GM19099 (cell line): Measurements from ENCODE around the gene PLEKHG3.

Experiments
- POLR2A ChIP-seq: IDR thresholded peaks from 3 replicates; pipeline ENCODE4 v1.6.1; 2011; ENCODE audit warnings: low read depth; ENCODE audit not compliant: insufficient read length; ENCODE audit errors: extremely low read depth

The PLEKHG3 gene

GRCh38 chr14:64777461-64777860 is 73.2 kb downstream of the PLEKHG3 start:
- no peak for TF ChIP-seq POLR2A

GRCh38 chr14:64778104-64778754 is 74.0 kb downstream of the PLEKHG3 start:
- TF ChIP-seq POLR2A = no peak

- no peak for TF ChIP-seq POLR2A
Measured at GRCh38 chr14:64779472-64779871, 75.2 kb downstream of the PLEKHG3 start.

- TF ChIP-seq POLR2A = no peak
Measured at GRCh38 chr14:64782196-64782595, 78.0 kb downstream of the PLEKHG3 start.

DNA sequence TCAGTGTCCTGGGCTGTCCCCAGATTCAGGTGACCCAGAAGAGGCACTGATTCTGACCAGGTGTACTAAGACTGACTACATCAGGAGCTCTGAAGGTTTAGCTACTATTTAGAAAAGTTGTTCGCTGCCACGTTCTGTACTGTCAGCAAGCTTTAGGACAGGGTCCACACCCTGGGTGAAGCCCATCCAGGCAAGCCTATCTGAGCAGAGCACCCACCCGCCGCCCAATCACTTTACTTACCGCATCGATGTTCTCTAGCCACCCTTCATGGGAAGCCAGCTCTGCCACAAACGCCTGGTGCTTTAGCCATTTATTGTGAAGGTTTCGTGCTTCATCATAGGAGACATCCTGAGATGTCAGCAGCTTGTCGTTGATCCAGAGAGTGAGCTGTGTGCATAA is 79.8 kb downstream of the PLEKHG3 start:
- no peak for TF ChIP-seq POLR2A

- TF ChIP-seq POLR2A = no peak
Measured at GRCh38 chr14:64786296-64787149, 82.3 kb downstream of the PLEKHG3 start.

GRCh38 chr14:64787619-64788018 is 83.4 kb downstream of the PLEKHG3 start:
- no peak for TF ChIP-seq POLR2A

DNA sequence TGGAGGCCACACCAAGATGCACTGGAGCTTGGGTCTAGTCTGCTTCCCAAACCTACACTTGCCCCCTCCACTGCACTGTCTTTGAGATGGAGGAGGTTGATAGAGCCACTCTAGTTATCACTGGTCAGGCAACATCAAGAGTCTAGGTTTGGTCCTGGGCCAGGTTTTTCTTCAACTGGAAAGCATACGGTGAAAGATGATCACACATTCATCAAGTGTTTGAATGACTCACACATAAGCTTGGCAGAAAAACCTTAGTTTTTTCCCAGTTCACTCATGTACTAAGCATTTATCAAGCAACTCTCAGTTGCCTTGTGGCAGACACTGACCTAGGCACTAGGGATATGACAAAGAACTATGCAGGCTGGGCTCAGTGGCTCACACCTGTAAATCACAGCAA is 84.5 kb downstream of the PLEKHG3 start:
- no peak for TF ChIP-seq POLR2A

- TF ChIP-seq POLR2A = no peak
Measured at GRCh38 chr14:64789696-64790095, 85.5 kb downstream of the PLEKHG3 start.

GRCh38 chr14:64790478-64790877 is 86.3 kb downstream of the PLEKHG3 start:
- TF ChIP-seq POLR2A = no peak

DNA sequence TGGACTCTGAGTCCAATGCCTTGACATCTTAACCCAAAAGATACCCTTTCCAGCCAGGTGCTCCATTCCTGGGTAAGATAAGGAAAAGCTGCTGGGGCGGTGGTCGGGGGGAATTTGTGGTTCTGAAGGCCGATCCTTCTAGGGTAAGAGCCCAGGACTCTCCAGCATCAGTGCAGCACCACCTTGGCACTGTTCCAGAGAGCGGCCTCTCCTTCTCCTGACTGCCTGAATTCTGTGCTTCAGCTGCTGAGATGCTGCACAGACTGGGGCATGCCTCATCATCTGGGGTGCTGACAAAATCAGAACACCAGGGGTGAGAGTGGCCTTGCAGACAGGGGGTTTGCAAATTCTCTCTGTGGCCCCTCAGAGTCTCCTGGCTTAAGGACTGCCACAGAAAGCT is 88.0 kb downstream of the PLEKHG3 start:
- no peak for TF ChIP-seq POLR2A

- no peak for TF ChIP-seq POLR2A
Measured at GRCh38 chr14:64792871-64793560, 88.8 kb downstream of the PLEKHG3 start.

GRCh38 chr14:64795211-64795610 is 91.0 kb downstream of the PLEKHG3 start:
- TF ChIP-seq POLR2A = no peak

DNA sequence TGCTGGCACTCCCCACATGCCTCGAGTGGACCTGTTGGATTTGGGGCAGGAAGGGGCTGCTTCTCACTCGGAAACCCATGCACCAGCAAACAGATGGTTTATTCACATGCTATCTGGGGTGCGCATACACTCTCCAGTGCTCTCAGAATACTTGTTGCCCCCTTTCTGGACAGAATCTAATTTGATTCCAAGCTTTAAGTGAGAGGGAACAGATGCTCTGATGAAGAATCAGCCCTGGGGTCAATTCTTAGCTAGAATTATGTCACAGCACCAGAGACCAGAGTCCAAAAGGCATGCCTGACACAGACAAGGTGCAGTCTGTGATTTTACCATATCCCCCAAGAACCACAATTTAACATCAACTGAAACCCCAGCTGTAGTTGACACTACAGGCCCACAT is 91.7 kb downstream of the PLEKHG3 start:
- no peak for TF ChIP-seq POLR2A

DNA sequence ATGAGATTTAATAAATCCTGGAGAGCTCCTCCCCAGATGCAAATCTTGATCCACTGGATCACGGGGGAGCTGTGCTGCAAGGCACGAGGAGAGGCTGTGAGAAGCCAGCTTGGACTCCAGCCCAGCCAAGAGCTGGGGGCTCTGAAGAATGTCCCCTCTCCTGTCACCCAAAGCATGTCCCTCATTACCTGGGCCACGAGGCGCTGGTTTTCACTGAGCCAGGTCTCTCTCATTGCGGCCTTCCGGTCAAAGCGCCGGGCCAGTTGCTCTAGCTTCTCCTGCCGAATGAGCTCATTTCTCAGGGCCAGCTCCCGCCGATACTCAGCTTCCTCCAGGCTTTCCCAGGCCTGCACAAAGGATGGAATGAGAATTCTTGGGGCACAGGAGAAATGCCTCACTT is 92.1 kb downstream of the PLEKHG3 start:
- TF ChIP-seq POLR2A = no peak

- TF ChIP-seq POLR2A = no peak
Measured at GRCh38 chr14:64799555-64799954, 95.3 kb downstream of the PLEKHG3 start.
